Right cardiac atrium (tissue), 5 donors: ENCODE data around the gene VWA1. TPM values are rescaled to one million over a fixed set of nuclear protein-coding genes. Genes with fewer than 3 reads are reported as not detected.

ENCODE experiments used
- polyA plus RNA-seq: library from polyadenylated mRNA; stranded (reverse); fragments of 200-250 nt; gene quantifications from one replicate; pipeline ENCODE4 v1.2.3, GENCODE V29; 2013
- total RNA-seq, 4 donors: library from RNA; stranded (reverse); fragmentation: NEBNext Ultra II Directional; extraction: Animal tissue kit (Norgen Biotek cat#: 25700); gene quantifications; one replicate each; pipeline ENCODE4 v1.2.1, GENCODE V29; 2021
- donor health status: healthy with polysubstance abuse.
- donor health status: DM: no; HTN: yes; CAD: no.
- donor health status: DM: no; HTN: no; CAD: no.
- donor health status: DM: no; HTN: yes; CAD: no; lungs with severe emphysema.
- donor health status: DM: yes; HTN: yes; CAD: no.

The VWA1 gene
- total and polyA plus RNA-seq, 5 donors = 17.3 to 38.6 (median 25.1) TPM

Other genes starting within 250 kb of the VWA1 start
- under 1 TPM in 1 of 4 donors, not detected in 3; 0.38 TPM for gene TNFRSF18, start 229.1 kb upstream of the VWA1 start, total RNA-seq
- 0.14 TPM for gene TNFRSF18, start 229.1 kb upstream of the VWA1 start, polyA plus RNA-seq
- 1 to 10 TPM; 1.0 to 2.0 (median 1.2) TPM for gene TNFRSF4, start 221.5 kb upstream of the VWA1 start, total RNA-seq
- 2.3 TPM for gene TNFRSF4, start 221.5 kb upstream of the VWA1 start, polyA plus RNA-seq
- 100 to 1,000 TPM; 156 to 215 (median 168) TPM for gene SDF4, start 203.7 kb upstream of the VWA1 start, total RNA-seq
- gene SDF4, start 203.7 kb upstream of the VWA1 start, polyA plus RNA-seq = 165 TPM
- 10 to 100 TPM; 10.2 to 13.3 (median 12.0) TPM for gene B3GALT6, start 203.5 kb upstream of the VWA1 start, total RNA-seq
- gene B3GALT6, start 203.5 kb upstream of the VWA1 start, polyA plus RNA-seq = 9.1 TPM
- 1 to 10 TPM in 2 of 4 donors, under 1 TPM in 1, not detected in 1; 0.94 to 2.4 (median 1.1) TPM for gene C1QTNF12, start 189.0 kb upstream of the VWA1 start, total RNA-seq
- 0.36 TPM for gene C1QTNF12, start 189.0 kb upstream of the VWA1 start, polyA plus RNA-seq
- gene UBE2J2, start 161.8 kb upstream of the VWA1 start, total RNA-seq = 10 to 100 TPM; 34.9 to 41.2 (median 37.1) TPM
- gene UBE2J2, start 161.8 kb upstream of the VWA1 start, polyA plus RNA-seq = 38.4 TPM
- gene SCNN1D, start 155.3 kb upstream of the VWA1 start, total RNA-seq = 1 to 10 TPM; 2.7 to 6.2 (median 4.8) TPM
- gene SCNN1D, start 155.3 kb upstream of the VWA1 start, polyA plus RNA-seq = 3.4 TPM
- 10 to 100 TPM; 33.1 to 61.8 (median 42.8) TPM for gene ACAP3, start 127.8 kb upstream of the VWA1 start, total RNA-seq
- gene ACAP3, start 127.8 kb upstream of the VWA1 start, polyA plus RNA-seq = 37.4 TPM
- 10 to 100 TPM; 11.3 to 14.1 (median 12.5) TPM for gene PUSL1, start 127.1 kb upstream of the VWA1 start, total RNA-seq
- 13.1 TPM for gene PUSL1, start 127.1 kb upstream of the VWA1 start, polyA plus RNA-seq
- 10 to 100 TPM; 53.1 to 61.7 (median 58.7) TPM for gene INTS11, start 111.0 kb upstream of the VWA1 start, total RNA-seq
- gene INTS11, start 111.0 kb upstream of the VWA1 start, polyA plus RNA-seq = 70.3 TPM
- gene CPTP, start 110.9 kb upstream of the VWA1 start, total RNA-seq = 10 to 100 TPM; 24.0 to 29.0 (median 27.0) TPM
- 53.9 TPM for gene CPTP, start 110.9 kb upstream of the VWA1 start, polyA plus RNA-seq
- gene TAS1R3, start 104.4 kb upstream of the VWA1 start, total RNA-seq = under 1 TPM; 0.33 to 0.51 (median 0.38) TPM
- 0.66 TPM for gene TAS1R3, start 104.4 kb upstream of the VWA1 start, polyA plus RNA-seq
- 10 to 100 TPM; 64.4 to 87.4 (median 66.3) TPM for gene DVL1, start 86.3 kb upstream of the VWA1 start, total RNA-seq
- 70.0 TPM for gene DVL1, start 86.3 kb upstream of the VWA1 start, polyA plus RNA-seq
- 10 to 100 TPM; 21.9 to 38.8 (median 36.3) TPM for gene MXRA8, start 77.1 kb upstream of the VWA1 start, total RNA-seq
- 39.5 TPM for gene MXRA8, start 77.1 kb upstream of the VWA1 start, polyA plus RNA-seq
- 100 to 1,000 TPM; 175 to 210 (median 188) TPM for gene AURKAIP1, start 60.5 kb upstream of the VWA1 start, total RNA-seq
- gene AURKAIP1, start 60.5 kb upstream of the VWA1 start, polyA plus RNA-seq = 331 TPM
- gene CCNL2, start 36.4 kb upstream of the VWA1 start, total RNA-seq = 10 to 100 TPM; 61.2 to 83.1 (median 67.2) TPM
- 81.7 TPM for gene CCNL2, start 36.4 kb upstream of the VWA1 start, polyA plus RNA-seq
- 100 to 1,000 TPM; 121 to 144 (median 132) TPM for gene MRPL20, start 28.4 kb upstream of the VWA1 start, total RNA-seq
- gene MRPL20, start 28.4 kb upstream of the VWA1 start, polyA plus RNA-seq = 190 TPM
- 1 to 10 TPM; 1.6 to 3.6 (median 2.9) TPM for gene ANKRD65, start 14.4 kb upstream of the VWA1 start, total RNA-seq
- gene ANKRD65, start 14.4 kb upstream of the VWA1 start, polyA plus RNA-seq = 4.5 TPM
- gene ATAD3C, start 14.0 kb downstream of the VWA1 start, total RNA-seq = 1 to 10 TPM; 1.3 to 3.4 (median 2.2) TPM
- gene ATAD3C, start 14.0 kb downstream of the VWA1 start, polyA plus RNA-seq = 0.52 TPM
- gene ATAD3B, start 36.1 kb downstream of the VWA1 start, total RNA-seq = 10 to 100 TPM in 1 of 4 donors, 1 to 10 TPM in 3; 5.6 to 11.4 (median 8.8) TPM
- gene ATAD3B, start 36.1 kb downstream of the VWA1 start, polyA plus RNA-seq = 8.3 TPM
- 10 to 100 TPM; 13.6 to 20.1 (median 15.7) TPM for gene ATAD3A, start 76.5 kb downstream of the VWA1 start, total RNA-seq
- gene ATAD3A, start 76.5 kb downstream of the VWA1 start, polyA plus RNA-seq = 16.7 TPM
- 1 to 10 TPM; 7.3 to 9.3 (median 7.9) TPM for gene TMEM240, start 104.9 kb downstream of the VWA1 start, total RNA-seq
- gene TMEM240, start 104.9 kb downstream of the VWA1 start, polyA plus RNA-seq = 10.4 TPM
- gene SSU72, start 139.2 kb downstream of the VWA1 start, total RNA-seq = 100 to 1,000 TPM; 112 to 115 (median 113) TPM
- gene SSU72, start 139.2 kb downstream of the VWA1 start, polyA plus RNA-seq = 130 TPM
- gene FNDC10, start 164.4 kb downstream of the VWA1 start, total RNA-seq = under 1 TPM; 0.47 to 0.97 (median 0.80) TPM
- gene FNDC10, start 164.4 kb downstream of the VWA1 start, polyA plus RNA-seq = 0.68 TPM
- gene MIB2, start 179.8 kb downstream of the VWA1 start, total RNA-seq = 10 to 100 TPM; 49.5 to 77.8 (median 65.5) TPM
- 52.5 TPM for gene MIB2, start 179.8 kb downstream of the VWA1 start, polyA plus RNA-seq
- gene MMP23B, start 196.5 kb downstream of the VWA1 start, total RNA-seq = 10 to 100 TPM; 18.7 to 22.4 (median 19.9) TPM
- gene MMP23B, start 196.5 kb downstream of the VWA1 start, polyA plus RNA-seq = 15.8 TPM
- gene CDK11B, start 223.3 kb downstream of the VWA1 start, total RNA-seq = 10 to 100 TPM; 18.8 to 20.6 (median 19.7) TPM
- gene CDK11B, start 223.3 kb downstream of the VWA1 start, polyA plus RNA-seq = 27.0 TPM